ENCODE results near the gene POLR2B.
"Not testable (repeated sequence)": the region's sequence is repeated elsewhere in the genome, so short reads cannot be mapped to it uniquely, and the experiment has no call there.

The POLR2B gene

DNA sequence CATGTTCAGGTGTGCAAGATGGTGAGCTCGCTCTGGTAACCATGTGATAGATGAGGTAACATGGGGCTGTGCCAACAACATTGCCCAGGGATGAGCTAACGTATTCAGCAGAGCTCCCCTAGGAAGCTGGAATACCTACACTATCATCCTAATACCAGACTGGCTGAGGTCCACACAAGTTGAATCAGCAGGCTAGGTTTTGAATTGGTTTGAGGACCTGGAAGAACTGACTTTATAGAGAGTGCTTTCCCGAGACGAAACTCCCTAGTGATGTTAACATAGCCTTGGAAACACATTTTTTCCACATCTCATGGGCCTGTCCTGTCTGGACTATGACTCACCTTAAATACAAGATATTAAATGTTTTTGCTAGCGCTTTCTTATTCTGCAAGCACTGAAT lies 74.8 kb downstream of the POLR2B start:
- no peak for DNase-seq (ENCODE audit: low read depth in 2 of 2)

- DNase-seq (ENCODE audit: low read depth in 2 of 2) = no peak
Observed at GRCh38 chr4:57055886-57056285, 77.2 kb downstream of the POLR2B start.

DNA sequence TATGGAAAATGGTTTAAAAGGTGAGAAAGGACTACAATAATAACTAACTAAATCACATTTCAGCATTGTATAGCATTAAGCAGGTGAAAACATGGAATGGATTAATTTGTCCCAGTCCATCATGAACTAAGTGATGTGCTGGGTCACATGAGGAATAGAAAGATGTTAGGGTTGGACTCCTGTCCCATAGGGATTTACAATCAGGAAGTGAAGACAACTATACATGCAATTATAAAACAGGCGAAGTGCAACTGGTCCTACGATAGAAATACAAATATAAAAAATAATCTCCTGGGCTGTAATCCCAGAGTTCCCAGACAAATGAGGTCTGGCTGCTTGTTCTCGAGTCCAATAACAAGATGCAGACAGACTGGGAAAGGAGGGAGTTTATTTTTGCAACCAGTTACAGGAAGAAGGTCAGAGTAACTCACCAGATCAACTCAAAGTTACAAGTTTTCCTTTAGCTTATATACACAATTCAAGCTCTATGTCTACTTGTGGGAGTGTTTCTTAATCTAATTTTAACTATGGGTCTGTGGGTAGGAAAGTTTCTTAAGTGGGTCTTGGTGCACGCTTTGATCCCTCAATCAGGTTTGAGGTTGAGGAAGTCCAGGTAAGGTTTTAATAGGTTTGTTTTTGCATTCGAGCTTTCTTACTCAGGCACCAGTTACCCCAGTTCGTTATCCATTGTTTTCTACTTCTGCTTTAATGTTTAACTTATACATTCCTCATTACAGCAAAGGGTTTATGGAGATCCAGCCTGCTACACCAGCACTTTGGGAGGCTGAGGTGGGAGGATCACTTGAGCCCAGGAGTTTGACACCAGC lies 81.4 kb downstream of the POLR2B start:
- DNase-seq (ENCODE audit: low read depth in 2 of 2) = no peak

GRCh38 chr4:57060717-57061067 lies 82.0 kb downstream of the POLR2B start:
- DNase-seq (ENCODE audit: low read depth in 2 of 2) = not testable (repeated sequence)

DNA sequence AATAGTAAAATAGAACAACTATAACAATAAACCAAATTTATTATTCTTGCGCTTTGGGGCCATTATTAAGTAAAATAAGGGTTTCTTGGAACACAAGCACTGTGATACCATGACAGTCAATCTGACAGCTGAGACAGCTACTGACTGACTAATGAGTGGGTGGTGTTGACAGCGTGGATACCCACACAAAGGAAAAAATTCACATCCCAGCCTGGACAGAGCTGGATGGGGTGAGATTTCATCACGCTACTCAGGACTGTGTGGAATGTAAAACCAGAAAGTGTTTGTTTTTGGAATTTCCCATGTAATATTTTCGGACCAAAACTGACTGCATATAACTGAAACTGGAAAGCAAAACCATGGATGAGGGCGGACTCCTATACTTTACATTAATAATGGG lies 82.7 kb downstream of the POLR2B start:
- no peak for DNase-seq (ENCODE audit: low read depth in 2 of 2)

DNA sequence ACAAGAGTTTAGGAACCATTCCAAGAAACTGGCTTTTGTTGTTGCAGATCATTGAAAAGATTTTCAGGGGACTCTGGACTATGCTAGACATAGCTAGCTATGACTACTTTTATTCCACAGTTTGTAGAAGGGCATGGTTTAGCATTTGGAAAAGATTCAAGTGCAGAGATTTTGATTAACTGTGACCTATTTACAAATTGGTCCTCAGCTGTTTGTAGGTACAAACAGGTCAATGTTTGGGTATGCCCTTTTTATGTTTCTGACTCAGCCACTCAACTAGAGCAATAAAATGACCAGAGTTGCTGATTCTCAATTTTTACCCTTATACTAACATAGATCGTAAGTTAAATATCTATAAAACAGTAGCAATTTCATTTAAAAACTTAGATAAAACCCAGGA lies 84.8 kb downstream of the POLR2B start:
- no peak for DNase-seq (ENCODE audit: low read depth in 2 of 2)

DNA sequence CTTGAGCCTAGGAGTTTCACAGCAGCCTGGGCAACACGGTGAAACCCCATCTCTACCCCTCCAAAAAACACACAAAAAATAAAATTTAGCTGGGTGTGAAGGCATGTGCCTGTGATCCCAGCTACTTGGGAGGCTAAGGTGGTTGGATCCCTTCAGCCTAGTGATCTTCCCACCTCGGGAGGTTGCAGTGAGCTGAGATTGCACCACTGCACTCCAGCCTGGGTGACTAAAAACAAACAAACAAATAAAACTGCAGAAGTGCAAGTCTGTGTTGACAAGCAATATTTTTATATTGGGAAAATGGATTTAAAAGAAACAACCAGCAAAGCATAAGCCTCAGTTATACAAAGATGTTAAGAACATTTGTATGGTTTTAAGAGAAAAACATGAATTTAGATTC lies 85.4 kb downstream of the POLR2B start:
- no peak for DNase-seq (ENCODE audit: low read depth in 2 of 2)

- DNase-seq (ENCODE audit: low read depth in 2 of 2) = no peak
Observed at GRCh38 chr4:57064811-57065711, 86.4 kb downstream of the POLR2B start.

GRCh38 chr4:57065730-57066482 lies 87.2 kb downstream of the POLR2B start:
- no peak for DNase-seq (ENCODE audit: low read depth in 2 of 2)

DNA sequence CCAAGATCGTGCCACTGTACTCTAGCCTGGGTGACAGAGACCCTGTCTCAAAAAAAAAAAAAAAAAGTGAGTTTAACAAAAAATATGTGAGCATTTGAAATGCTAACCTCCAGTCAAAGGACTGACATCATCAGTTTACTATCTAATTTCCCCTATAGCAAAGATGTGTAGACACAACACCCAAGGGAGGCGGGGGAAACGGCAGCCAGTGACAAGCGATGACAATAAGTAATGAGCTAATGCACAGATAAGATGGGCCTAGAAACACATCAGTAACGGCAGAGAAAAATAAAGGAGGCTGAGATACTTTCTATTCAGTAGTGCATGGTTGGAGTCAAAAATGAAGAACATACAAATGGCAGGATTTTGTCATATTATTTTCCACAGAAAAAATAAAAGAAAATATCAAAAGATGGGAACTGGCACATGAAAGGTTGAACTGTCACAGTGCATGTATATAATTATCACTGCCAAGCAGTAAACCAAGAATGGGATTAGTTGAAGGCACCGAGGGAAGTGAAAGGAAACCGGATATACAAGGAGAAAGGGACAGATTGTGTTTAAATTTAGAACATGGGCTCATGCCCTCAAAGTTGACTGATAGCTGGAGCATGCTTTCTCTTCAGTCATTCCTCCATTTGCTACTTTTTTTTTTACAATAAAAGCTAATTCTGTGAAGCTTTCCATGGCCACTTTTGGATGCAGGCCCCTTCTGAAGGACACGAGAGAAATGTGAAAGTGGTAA lies 89.7 kb downstream of the POLR2B start:
- no peak for DNase-seq (ENCODE audit: low read depth in 2 of 2)

- DNase-seq (ENCODE audit: low read depth in 2 of 2) = no peak
Observed at GRCh38 chr4:57070461-57070860, 91.8 kb downstream of the POLR2B start.

DNA sequence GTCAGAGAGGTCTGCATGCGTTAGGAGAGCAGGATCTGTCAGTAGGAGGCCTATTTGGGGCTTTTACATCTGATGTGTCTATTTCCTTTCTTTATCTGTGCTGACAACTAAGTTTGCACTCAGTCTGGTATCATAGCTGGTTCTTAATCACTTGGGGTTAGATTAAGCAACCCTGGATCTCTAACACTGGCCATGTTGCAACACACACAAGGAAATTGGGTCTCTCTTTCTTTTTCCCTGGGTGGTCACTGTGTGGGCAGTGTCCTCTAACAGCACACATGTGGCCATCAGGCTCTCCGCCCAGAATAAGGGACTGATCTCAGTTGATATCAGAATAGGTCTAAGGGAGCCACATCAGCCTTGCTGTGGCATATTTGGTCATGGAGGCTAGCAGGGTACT lies 92.6 kb downstream of the POLR2B start:
- no peak for DNase-seq (ENCODE audit: low read depth in 2 of 2)

- DNase-seq (ENCODE audit: low read depth in 2 of 2) = no peak
Observed at GRCh38 chr4:57073559-57073958, 94.9 kb downstream of the POLR2B start.

- no peak for DNase-seq (ENCODE audit: low read depth in 2 of 2)
Observed at GRCh38 chr4:57074744-57075143, 96.0 kb downstream of the POLR2B start.

DNA sequence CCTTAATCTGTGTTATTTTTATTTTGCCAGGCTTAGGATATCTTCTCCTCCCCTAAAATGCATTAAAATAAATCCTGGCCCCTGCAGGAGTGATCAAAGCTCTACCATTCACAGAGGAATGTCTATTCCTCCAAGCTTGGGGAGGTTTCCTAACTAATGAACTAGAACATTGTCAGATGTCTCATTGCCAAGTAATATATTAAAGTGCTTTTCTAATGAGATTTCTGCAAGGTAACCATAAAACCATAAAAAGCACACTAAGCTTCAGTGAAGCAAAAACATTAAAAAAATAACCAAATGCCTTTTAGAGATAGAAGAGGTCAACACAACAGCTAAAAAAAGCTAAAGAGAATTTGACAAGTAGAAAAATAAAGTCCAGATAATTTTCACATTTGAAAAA lies 96.7 kb downstream of the POLR2B start:
- no peak for DNase-seq (ENCODE audit: low read depth in 2 of 2)

GRCh38 chr4:57076646-57077045 lies 98.0 kb downstream of the POLR2B start:
- DNase-seq (ENCODE audit: low read depth in 2 of 2) = no peak

GRCh38 chr4:57077550-57078343 lies 99.1 kb downstream of the POLR2B start:
- no peak for DNase-seq (ENCODE audit: low read depth in 2 of 2)

GRCh38 chr4:57078685-57079521 lies 100.2 kb downstream of the POLR2B start:
- DNase-seq (ENCODE audit: low read depth in 2 of 2) = no peak

Measured in stimulated activated CD8-positive, alpha-beta memory T cell treated with anti-CD3 and anti-CD28 coated beads, Interleukin-2, amount 100 ng/mL, for 1 hour (primary cell).